GM18909 (cell line): ENCODE measurements around the gene CLINT1.
"Not testable (repeated sequence)": the region's sequence is repeated elsewhere in the genome, so short reads cannot be mapped to it uniquely, and the experiment has no call there.

Experiments
- ATAC-seq: cut with Tn5 transposase; IDR thresholded peaks from one replicate; pipeline ENCODE4 v1.9.1; 2021; ENCODE audit warnings: mild to moderate bottlenecking; ENCODE audit not compliant: unreplicated experiment, poor library complexity

CLINT1 gene

DNA sequence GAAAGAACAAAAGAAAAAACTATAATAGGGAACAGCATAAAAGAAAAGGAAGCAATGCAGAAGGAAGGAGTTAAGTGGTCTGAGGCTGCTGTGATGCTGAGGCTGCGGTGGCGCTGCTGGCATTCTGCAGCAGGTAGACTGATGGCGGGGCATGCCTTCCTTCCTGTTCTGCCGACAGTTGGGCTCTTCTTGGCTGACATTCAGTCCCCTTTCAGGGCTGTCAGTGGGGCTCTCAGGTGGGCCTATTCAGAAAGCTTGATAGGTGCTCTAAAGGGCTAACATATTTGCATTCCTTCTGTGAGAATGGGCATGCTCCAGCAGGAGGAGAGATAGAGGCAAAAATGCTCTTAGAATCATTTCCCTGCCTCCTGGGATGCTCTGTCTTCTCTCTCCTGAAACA lies 5.1 kb upstream of the CLINT1 start:
- ATAC-seq, result no peak

DNA sequence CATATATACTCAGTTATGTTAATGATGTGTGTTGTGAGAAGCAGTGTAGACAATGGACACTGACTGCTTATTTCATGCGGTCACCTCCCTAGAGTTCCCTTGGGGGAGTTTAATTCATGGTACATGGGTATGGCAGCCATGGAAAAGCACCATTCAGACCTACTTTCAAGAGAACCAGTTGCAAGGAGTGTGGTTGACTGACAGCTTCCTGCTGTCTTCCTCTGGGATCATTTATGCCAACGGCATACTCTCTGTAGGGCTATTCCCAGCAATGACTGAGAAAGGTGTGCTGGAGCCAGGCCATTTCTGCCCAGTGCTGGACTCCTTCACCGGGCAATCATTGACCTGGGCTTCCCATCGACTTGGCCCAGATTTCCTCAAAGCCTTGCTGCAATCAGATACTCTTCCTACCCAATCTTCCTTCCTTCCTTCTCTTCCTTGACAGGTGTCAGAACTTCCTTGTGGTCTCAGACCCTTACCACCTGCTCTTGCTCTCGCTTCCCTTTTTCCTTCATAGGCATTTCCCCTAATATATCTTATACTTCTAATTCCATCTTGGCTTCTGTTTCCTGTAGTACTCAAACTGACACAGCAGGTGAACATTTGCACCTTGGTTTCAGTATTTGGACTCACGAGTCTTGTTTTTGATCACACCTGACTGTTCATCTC lies 3.4 kb upstream of the CLINT1 start:
- ATAC-seq, result no peak

DNA sequence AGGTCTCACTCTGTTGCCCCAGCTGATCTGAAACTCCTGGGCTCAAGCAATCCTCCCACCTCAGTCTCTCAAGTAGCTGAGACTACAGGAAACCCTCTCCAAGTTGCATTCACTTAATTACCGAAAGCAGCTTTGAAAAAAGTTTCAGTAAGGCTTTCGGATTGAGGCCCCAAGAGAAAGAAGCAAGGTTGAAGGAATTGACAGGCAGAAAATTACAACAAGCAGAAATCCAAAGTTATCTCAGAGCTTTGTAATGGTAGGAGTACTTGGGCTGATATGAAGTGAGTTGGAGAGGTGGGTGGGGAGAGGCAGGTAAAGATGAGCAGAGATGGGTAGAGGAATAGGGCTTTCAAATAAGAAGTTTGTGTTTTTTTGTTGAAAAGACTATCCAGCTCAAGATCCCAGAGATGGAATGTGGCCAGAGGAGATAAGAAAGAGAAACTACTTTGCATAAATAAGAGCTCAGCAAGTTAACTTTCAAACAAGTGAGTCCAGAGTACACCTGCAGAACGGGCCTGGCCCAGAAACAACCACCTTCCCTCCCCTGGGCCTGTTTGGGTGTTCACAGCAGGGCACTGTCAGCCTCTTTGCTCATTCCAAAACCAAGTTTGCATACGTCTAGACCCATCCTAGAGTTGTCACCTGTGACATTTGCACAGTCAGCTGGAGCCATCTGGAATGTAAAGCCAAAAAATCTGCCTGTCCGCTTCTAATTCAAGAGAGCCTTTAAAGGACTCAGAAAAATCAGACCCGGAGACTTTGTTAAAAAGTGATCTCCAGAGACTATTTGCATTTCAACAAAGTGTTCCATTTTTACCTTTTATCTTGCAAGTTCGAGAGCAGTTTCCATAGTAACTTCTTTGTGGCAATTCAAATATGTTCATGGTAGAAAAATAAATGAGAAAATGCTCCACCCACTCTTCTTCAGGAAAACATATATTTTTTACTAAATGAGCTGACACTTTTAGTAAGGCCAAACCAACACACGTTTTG lies 2.2 kb upstream of the CLINT1 start:
- ATAC-seq, result peak; percentile 80

DNA sequence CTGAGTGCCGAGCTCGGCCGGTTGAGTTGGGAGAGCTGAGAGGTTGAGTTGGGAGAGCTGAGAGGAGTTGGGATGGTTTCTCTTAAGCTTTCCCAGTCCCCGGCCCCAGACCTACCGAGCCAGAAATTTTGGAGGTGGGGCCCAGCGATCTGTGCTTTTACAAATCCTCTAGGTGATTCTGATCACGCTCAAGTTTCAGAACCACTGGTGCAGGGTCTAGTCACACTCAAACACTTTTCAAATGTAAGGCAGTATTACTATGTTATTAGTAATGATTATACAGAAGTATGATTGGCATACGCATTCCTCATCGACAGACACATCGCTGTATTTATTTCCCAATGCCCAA lies 256 bp upstream of the CLINT1 start:
- no peak for ATAC-seq

DNA sequence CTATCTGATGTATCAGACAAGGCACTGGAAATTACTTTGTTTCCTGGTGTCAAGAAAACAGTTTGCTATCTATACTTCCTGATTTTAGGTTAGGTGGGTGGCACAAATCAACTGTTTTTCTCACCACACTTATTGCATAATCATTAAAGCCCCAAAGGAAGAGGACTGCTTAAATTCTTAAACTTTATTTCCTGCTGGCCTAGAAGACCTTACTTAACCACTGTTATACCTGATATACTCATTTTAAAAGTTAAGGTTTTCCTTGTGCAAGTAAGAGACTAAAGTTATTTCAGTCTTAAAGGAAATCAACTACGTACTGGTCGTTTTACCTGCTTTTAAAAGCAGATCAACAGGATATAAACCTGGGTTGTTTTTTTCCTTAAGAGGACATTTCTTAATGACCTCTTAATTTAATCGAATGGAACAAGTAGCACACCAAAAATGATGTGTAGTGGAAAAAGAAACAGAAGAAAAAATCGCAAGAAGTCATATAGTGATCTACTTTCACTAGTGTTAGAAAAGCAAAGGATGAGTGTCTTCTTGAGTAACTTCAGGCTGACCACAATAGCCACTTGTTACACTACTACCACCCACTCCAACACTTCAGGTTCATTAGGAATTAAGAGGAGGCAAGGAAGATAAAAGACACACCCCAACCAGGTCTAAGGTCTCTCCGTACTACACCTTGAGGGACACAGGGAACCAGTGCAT lies 974 bp downstream of the CLINT1 start:
- ATAC-seq, result no peak

- no peak for ATAC-seq
Measured at GRCh38 chr5:157855404-157855994, 3.4 kb downstream of the CLINT1 start.

DNA sequence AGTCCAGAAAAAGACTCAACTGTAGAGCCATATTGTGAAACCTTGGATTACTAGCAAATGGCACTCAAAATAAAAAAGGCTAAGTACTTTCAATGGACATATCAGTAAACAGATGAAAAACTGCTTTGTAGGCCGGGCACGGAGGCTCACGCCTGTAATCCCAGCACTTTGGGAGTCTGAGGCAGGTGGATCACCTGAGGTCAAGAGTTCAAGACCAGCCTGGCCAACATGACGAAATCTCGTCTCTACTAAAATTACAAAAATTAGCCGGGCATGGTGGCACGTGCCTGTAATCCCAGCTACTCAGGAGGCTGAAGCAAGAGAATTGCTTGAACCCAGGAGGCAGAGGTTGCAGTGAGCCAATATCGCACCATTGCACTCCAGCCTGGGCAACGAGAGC lies 5.6 kb downstream of the CLINT1 start:
- ATAC-seq, result not testable (repeated sequence)

GRCh38 chr5:157845914-157846598 lies 12.9 kb downstream of the CLINT1 start:
- no peak for ATAC-seq

DNA sequence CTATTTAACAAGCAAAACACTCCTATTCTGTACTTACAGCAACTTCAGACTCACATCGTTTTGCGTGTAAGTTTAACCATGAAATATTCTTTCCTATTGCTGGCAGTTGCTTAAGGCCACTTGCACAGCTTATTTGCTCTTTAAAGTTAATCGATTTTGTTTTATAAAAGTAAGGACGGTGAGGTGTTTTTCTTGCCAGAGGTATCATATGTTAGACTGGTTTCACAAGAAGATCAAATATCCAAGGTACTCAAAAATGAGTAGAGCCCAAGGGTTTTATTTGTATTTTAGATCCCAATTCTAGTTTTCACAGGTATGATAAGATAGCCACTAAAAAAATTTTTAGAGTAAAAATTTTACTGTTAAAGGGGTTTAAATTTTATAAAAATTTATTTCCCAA lies 16.2 kb downstream of the CLINT1 start:
- no peak for ATAC-seq

DNA sequence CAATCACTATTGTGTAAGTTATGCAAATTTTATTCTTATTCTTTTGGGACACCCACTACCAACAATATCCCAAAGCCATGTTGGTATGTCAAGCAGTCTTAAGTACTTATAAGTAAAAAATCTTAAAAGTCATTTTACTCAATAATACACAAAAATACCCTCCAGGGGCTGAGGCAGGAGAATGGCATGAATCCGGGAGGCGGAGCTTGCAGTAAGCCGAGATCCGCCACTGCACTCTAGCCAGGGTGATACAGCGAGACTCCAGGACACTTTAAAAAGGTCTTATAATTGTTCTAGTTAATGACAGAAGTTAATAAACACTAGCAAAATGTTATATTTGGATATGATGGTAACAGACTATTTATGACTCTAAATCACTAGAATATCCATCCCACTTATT lies 16.8 kb downstream of the CLINT1 start:
- ATAC-seq, result no peak

- no peak for ATAC-seq
Measured at GRCh38 chr5:157839157-157839795, 19.7 kb downstream of the CLINT1 start.

- no peak for ATAC-seq
Measured at GRCh38 chr5:157836121-157836753, 22.7 kb downstream of the CLINT1 start.

- ATAC-seq, result no peak
Measured at GRCh38 chr5:157835041-157835440, 23.9 kb downstream of the CLINT1 start.

- ATAC-seq, result no peak
Measured at GRCh38 chr5:157828944-157829639, 29.9 kb downstream of the CLINT1 start.

DNA sequence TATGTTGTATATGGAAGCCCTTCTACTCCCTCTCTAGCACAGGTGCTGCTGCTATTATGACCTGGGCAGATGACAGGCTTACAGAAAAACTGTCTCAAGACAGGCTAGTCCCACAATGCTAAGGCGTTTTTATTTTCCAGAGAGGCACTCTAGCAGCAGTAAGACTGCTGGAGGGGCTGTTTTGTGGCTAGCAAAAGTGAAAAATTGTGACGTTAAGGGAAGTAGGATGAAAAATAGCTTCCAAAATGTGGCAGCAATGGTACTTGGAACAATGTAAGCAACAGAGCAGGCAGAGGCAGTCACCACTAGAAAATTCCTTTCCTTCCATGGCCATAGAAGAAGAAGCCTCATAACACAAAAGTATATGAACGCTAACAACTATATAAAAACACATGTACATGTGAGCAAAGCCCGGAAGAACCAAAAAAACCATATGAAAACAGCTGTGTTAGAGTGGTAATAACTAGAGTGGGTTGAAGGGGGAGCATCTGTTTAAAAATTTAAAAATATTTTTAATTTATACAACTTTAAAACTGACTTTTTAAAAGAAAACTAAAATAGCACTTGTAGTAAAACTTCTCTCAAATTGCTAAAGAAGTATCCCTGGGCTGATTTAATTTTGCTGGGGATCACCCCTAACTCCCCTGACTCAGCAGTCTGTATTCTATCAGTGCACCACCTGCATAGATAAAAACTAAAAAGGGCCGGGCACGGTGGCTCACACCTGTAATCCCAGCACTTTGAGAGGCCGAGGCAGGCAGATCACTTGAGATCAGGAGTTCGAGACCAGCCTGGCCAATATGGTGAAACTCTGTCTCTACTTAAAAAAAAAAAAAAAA lies 30.6 kb downstream of the CLINT1 start:
- ATAC-seq, result no peak

DNA sequence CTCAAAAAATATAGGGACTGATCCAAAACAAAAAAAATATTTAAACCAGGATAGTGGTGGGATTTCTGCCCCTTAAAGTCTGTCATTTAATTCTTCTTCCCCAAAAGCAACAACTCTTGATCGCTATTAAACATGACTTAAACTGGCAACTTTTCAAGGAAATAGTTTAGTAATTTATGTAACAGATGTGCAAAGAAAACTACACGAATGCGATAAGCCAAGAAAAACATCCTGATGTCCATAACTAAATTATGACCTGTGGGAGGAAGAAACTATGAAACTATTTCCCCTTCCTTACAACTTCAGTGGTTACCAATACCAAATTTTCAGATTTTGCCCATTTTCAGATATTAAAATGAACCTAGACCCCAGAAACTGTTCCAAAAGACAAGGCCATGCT lies 31.5 kb downstream of the CLINT1 start:
- no peak for ATAC-seq

GRCh38 chr5:157823655-157824054 lies 35.3 kb downstream of the CLINT1 start:
- no peak for ATAC-seq
